Cardiac fibroblast (primary cell): ENCODE measurements around the gene KCNJ14.

ENCODE experiments used
- DNase-seq, 2 donors: peaks; one replicate each; pipeline versions ENCODE4 v3.0.0 to v3.0.0-alpha.2; 2010; ENCODE audit warnings: low read depth in 2 of 2
- H3K4me3 ChIP-seq, 2 donors: replicated peaks in 1 of 2; 1 replicate in 1 of 2; 2 replicates in 1 of 2; pipeline ENCODE4 v1.5.1; 2011; ENCODE audit warnings: low read depth in 2 of 2, low read length in 2 of 2, mild to moderate bottlenecking in 2 of 2, moderate library complexity in 1 of 2
- TF ChIP-seq, protein P1 (sequence below): IDR thresholded peaks from one replicate; pipeline ENCODE4 v1.5.1; 2011; ENCODE audit warnings: low read depth, mild to moderate bottlenecking, low read length, inconsistent platforms

The KCNJ14 gene

DNA sequence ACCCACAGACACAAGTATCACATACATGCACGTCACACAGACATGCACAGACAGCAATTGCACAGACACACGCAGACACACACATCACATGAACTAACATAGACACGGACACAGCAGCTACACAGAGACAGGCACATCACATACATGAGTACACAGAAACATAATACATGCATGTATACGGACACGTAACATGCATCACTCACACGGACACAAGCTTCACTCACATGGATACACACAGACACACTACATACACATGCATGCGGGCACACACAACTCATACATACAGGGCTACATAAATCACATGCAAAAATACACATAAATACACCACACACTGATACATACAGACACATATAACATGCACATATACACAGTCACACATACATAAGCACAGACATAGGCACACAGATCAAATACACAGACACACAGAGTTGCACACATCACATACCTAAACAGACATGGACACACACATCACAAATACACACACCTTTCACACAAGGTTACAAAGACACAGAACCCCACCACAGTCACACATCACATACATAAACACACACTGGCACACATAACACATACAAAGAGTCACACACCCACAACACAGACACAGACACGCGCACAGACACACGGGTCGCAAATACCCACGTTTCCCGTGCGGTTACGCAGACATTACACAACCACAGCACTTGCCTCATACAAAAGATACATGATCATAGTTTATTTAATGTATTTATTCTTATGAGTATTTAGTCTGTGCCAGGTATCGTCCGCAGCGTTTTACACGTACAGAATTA, 57.3 kb downstream of the KCNJ14 start:
- no peak overlapping the region for H3K4me3 ChIP-seq
- TF ChIP-seq, protein P1, sequence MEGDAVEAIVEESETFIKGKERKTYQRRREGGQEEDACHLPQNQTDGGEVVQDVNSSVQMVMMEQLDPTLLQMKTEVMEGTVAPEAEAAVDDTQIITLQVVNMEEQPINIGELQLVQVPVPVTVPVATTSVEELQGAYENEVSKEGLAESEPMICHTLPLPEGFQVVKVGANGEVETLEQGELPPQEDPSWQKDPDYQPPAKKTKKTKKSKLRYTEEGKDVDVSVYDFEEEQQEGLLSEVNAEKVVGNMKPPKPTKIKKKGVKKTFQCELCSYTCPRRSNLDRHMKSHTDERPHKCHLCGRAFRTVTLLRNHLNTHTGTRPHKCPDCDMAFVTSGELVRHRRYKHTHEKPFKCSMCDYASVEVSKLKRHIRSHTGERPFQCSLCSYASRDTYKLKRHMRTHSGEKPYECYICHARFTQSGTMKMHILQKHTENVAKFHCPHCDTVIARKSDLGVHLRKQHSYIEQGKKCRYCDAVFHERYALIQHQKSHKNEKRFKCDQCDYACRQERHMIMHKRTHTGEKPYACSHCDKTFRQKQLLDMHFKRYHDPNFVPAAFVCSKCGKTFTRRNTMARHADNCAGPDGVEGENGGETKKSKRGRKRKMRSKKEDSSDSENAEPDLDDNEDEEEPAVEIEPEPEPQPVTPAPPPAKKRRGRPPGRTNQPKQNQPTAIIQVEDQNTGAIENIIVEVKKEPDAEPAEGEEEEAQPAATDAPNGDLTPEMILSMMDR, result no peak
- no peak for DNase-seq

- DNase-seq, result peak; percentile 64 to 74
- peak overlapping the region; percentile 60 to 72 for H3K4me3 ChIP-seq
- TF ChIP-seq, protein P1, result no peak
Observed at GRCh38 chr19:48513289-48514122, 58.1 kb downstream of the KCNJ14 start.

- peak overlapping the region in 1 of 2 donors; percentile 72 for H3K4me3 ChIP-seq
- DNase-seq, result no peak
- TF ChIP-seq, protein P1, result no peak
Observed at GRCh38 chr19:48514123-48514458, 58.7 kb downstream of the KCNJ14 start.

GRCh38 chr19:48516536-48516935, 61.2 kb downstream of the KCNJ14 start:
- DNase-seq, result no peak
- H3K4me3 ChIP-seq, result no peak overlapping the region
- TF ChIP-seq, protein P1, result no peak
